Stimulated activated naive CD4-positive, alpha-beta T cell treated with Interleukin-2 at 50 U/mL for 16 hours (primary cell): ENCODE results near the gene NID1.
"Not testable (repeated sequence)": the region's sequence is repeated elsewhere in the genome, so short reads cannot be mapped to it uniquely, and the experiment has no call there.

ENCODE experiments used
- DNase-seq: peaks from one replicate; lab custom pipeline; 2025; lab: John Stamatoyannopoulos, UW

The NID1 gene

GRCh38 chr1:235999259-235999925 lies 65.5 kb downstream of the NID1 start:
- DNase-seq = peak; percentile 63

DNA sequence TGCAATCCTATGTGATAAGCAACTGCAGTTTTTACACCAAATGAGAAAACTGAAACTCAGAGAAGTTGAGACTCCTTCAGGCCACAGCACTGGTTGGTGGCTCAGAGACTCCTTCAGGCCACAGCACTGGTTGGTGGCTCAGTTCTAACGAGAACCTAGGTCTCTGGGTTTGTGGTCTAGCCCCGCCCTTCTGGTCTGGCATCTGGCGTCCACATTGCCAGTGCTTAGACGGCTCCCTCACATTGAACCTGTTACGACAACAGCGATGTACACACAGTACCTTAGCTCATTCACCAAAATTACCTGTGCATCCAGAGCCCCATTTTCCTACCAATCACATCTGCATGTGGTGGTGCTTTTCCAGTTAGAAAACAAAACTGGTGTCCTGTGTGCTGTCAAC lies 66.1 kb downstream of the NID1 start:
- peak; percentile 37 for DNase-seq

DNA sequence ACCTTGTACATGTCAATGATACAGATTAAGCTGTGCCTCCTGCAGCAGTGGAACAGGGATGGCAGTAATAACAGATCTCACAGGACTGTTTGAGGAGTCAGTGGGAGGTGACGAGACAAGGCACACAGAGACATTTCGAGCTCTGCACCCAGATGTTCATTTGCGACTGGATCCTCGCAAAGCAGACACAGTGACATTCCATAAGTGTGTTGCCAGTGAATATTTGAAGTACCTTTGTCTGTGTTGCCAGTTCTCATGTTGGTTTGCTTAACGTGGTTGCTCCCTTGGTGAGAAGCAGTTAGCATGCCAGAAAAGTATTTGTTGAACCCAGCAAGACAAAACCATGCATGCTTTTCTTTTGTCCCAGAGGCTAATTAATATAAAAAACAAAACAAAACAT lies 67.0 kb downstream of the NID1 start:
- no peak for DNase-seq

- DNase-seq = no peak
Measured at GRCh38 chr1:235997049-235997448, 67.8 kb downstream of the NID1 start.

GRCh38 chr1:235996048-235996785 lies 68.7 kb downstream of the NID1 start:
- DNase-seq = no peak

GRCh38 chr1:235995511-235995910 lies 69.4 kb downstream of the NID1 start:
- DNase-seq = no peak

DNA sequence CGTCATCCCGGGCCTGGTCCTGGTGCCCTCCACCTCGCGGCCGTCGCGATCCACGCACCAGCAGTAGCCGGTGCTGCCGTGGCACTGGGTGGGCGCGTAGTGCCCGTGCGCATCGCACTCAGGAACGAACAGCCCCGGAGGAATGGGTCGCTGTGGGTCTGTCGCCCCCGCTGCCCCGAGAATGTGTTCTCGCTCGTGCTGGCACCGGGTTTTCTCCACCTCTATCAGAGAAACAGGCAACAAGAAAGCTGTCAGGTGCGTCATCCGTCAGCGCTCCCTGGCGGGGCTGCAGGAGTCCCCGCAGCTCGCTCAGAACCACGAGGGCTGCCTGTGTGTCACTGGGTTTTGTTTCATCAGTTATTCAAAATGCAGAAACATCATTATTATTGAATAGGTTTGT lies 71.2 kb downstream of the NID1 start:
- DNase-seq = no peak

DNA sequence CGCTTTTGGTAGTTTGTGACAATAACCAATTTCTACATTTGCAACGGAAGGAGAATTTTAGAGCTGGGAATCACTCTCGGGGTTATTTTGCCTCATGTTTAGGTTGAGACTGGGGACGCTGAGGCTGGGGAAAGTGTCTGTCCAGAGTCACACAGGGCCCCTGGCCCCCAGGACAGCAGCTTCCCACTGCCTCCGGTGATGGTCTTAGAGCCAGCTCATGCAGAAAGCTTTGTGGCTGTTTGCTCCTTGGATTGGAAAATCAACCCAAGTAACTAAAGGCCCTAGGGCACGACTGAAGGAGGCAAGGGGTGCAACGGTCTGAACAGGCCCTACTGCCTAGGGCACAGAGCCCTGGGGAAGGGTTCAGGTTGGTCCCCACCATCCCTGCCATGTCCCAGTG lies 72.0 kb downstream of the NID1 start:
- no peak for DNase-seq

GRCh38 chr1:235992346-235992745 lies 72.5 kb downstream of the NID1 start:
- DNase-seq = no peak

- no peak for DNase-seq
Measured at GRCh38 chr1:235990330-235990795, 74.5 kb downstream of the NID1 start.

DNA sequence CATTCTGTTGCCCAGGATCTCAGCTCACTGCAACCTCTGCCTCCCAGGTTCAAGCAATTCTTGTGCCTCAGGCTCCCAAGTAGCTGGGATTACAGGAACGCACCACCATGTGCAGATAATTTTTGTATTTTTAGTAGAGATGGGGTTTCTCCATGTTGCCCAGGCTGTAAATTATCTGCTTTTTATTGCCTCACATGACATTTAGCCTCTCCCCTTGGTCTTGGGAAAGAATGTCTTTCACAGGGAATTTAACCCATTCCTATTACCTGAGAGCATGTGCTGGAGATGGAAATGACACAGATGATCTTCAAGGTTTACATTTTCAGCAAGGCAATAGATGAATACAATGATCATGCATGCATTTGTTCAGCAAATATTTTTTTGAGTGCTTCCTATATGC lies 75.8 kb downstream of the NID1 start:
- no peak for DNase-seq

- no peak for DNase-seq
Measured at GRCh38 chr1:235986869-235987268, 78.0 kb downstream of the NID1 start.

DNA sequence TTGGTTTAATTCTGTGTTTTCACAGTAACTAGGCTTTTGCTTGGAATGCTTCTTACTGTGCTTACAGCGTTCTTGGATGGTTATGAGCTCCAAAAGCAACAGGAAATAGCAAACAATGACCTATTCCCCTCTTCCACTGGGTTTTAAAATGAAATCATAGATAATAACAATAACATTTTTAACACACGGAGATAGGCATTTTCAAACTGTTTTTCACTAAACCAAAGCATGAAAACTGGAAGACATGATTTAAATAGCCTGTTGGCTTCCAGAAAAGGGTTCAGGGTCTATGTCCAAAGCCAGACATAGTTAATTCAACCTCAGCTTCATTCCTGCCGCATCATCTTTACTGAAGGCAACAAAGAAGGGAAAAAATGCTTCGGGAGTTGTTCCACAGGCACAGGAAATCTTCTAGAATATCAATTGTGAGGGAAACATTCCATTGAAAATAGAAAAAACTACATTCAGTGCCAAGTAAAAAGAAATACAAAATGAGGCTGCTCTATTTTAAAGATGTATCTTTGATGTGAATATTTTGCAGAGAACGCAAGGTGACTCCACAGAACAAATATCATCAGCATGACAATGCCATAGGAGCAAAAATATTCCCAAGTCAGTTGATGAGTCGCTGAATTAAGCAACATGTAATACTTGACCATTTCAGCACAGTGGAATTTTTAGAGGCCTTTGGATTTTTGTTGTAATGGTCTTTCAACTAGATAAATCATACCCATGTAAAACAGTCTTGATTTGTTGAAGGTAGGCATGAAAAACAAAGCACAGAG lies 80.7 kb downstream of the NID1 start:
- DNase-seq = no peak

- DNase-seq = no peak
Measured at GRCh38 chr1:235980976-235981375, 83.9 kb downstream of the NID1 start.

DNA sequence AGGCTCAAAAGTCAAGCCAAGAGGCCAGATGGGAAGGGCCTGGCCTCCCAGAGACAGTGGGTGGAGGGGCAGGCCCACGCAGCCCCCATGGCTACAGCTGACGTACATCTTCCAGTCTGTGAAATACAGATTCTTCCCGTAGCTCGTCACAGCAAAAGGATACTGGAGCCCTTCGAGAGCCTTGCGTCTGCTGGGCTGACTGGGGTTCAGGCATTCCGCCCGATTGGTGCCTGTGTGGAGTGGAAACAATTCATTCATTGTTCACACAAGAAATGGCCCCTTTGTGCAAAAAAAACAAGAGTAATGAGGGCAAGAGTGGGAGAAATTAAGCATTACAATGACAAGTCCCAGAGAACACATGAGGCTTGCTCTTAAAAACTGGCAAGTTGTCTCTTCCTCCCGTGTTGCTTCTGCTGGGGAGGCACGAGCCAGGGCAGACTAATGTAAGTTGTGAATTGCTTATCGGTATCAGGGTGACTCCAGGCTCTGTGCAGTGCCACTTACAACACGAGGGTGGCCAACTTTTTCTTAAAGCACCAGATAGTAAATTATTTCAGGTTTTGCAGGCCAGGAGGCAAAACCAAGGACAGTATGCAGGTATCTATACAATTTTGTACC lies 85.1 kb downstream of the NID1 start:
- DNase-seq = no peak

- no peak for DNase-seq
Measured at GRCh38 chr1:235979176-235979575, 85.7 kb downstream of the NID1 start.

DNA sequence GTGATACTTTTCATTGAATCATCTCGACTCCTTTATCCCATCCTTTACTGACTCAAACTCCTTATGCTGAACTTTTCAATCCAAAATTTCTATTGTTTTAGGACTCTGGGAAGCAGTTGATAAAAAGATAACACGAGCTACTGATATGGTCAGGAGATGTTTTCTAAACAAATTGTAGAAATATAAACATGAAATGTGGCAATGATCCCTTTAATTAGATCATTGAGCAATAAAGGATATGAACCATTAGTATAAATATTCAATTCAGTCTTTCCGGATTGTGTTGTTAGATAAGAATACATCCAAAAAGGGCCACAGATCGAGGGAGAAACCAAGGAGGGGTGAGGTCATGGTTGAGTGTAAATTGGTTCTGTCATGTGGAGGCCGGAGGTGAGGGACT lies 88.4 kb downstream of the NID1 start:
- no peak for DNase-seq

DNA sequence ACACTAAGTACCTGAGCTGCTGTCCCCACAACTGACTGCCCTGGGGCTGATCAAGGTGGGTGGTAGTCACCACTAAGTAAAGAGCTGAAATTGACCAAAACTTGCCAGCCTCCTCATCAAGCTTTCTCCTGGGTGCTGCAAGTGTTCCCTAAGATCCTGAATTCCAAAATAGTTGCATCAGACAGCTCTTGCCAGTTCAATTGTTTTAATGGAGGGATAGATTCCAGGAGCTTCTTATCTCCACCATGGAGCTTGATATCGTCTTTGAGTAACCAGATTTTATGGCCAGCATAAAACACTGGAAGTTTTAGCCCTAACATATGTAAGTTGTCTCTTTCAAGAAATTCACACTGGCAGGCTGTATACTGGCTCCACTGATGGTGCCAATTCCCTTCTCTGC lies 90.3 kb downstream of the NID1 start:
- no peak for DNase-seq

DNA sequence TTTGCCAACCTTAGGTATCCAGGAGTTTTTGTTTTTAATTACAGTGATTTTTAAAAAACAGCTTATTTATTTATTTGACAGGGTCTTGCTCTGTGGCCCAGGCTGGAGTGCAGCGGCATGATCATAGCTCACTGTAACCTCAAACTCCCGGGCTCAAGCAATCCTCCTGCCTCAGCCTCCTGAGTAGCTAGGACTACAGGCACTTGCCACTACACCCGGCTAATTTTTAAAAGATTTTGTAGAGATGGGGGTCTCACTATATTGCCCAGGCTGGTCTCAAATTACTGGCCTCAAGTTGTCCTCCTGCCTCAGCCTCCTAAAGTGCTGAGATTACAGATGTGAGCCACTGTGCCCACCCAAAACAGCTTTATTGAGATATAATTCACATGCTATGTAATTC lies 92.2 kb downstream of the NID1 start:
- DNase-seq = not testable (repeated sequence)

- no peak for DNase-seq
Measured at GRCh38 chr1:235972311-235972689, 92.6 kb downstream of the NID1 start.

GRCh38 chr1:235971571-235972310 lies 93.1 kb downstream of the NID1 start:
- DNase-seq = peak; percentile 80

DNA sequence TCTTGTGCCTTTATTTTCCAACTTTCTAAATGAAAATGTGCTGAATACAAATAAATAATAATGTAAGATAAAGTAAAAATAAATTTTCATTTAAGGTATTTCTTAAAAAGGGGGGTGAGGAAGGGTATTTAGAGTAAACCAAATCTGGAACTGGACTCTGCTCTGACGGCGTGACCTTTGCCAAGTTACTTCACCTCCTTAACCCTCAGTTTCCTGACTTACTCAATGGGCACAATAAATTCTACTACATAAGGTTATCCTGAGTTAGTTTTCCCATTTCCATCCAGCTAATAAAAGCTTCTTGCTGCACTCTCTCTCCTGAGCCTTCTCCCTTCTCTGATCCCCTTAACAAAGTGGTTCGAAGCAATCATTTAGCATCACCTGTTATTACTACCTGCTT lies 93.9 kb downstream of the NID1 start:
- no peak for DNase-seq
